K562 (cell line): ENCODE results near the gene RBM45. TPM values are rescaled to one million over a fixed set of nuclear protein-coding genes. Genes with fewer than 3 reads are reported as not detected.

Experiments used
- ATAC-seq: fragments of 200-7000 bp; cut with Tn5 transposase; 3 replicates; pipeline ENCODE4 v1.9.1; 2020; ENCODE audit warnings: moderate library complexity
- BruUV-seq: library from RNA; stranded (reverse); fragments of 400-500 nt; replicated peaks from 2 replicates; lab custom pipeline; 2021; lab: Mats Ljungman, UMichigan
- CTCF ChIA-PET: fragments of 300-600 bp; formaldehyde crosslinking; extraction: SDS; loops from one replicate; lab custom pipeline; 2021; ENCODE audit warnings: low intra/inter-chr PET ratio; lab: Yijun Ruan, JAX
- POLR2A ChIA-PET: fragments of 300-600, 350-650 bp; sonication (Branson Sonifier 250); formaldehyde crosslinking; extraction: SDS; loops from one replicate; lab custom pipeline; 2021; ENCODE audit warnings: antibody characterized with exemption, inconsistent platforms; lab: Yijun Ruan, JAX
- DNase-seq, 4 experiments: peaks; one replicate each; pipeline versions ENCODE4 v3.0.0 to v3.0.0-alpha.2; 2011 to 2018; ENCODE audit warnings: low spot score in 3 of 4, mixed read lengths in 3 of 4; ENCODE audit errors: extremely low read depth in 1 of 4
- FAIRE-seq: peaks from 2 replicates; lab custom pipeline; 2011; peaks lifted over from hg19 to GRCh38; lab: Jason Lieb, UNC
- H2AFZ ChIP-seq: 2 replicates; pipeline ENCODE4 v1.6.0; 2011; ENCODE audit warnings: low read depth, low read length, control low read depth, inconsistent platforms
- H3K27ac ChIP-seq: fragments of 200-600 bp; 3 replicates; pipeline ENCODE4 v1.8.0; 2011; ENCODE audit warnings: low read depth, mild to moderate bottlenecking, control low read depth, inconsistent platforms, low read length, moderate library complexity, mixed read lengths; ENCODE audit errors: extremely low read depth
- H3K27me3 ChIP-seq, 2 experiments: fragments of 300-600 bp in 1 of 2; 2 replicates in 1 of 2; 3 replicates in 1 of 2; pipeline versions ENCODE4 v1.6.0 to v1.8.0; 2011; ENCODE audit warnings: inconsistent platforms in 2 of 2, low read length in 2 of 2, mild to moderate bottlenecking in 1 of 2, mixed read lengths in 1 of 2, moderate library complexity in 1 of 2; ENCODE audit not compliant: control insufficient read depth in 2 of 2, insufficient read depth in 2 of 2
- H3K36me3 ChIP-seq: fragments of 300-600 bp; 3 replicates; pipeline ENCODE4 v1.8.0; 2011; ENCODE audit warnings: mild to moderate bottlenecking, low read length, inconsistent platforms; ENCODE audit not compliant: control insufficient read depth, insufficient read depth
- H3K4me1 ChIP-seq, 2 experiments: fragments of 200-600 bp in 1 of 2; replicated peaks in 1 of 2; 2 replicates in 1 of 2; 3 replicates in 1 of 2; pipeline versions ENCODE4 v1.5.1 to v1.8.0; 2011; ENCODE audit warnings: inconsistent platforms in 2 of 2, low read length in 2 of 2, mild to moderate bottlenecking in 1 of 2, mixed read lengths in 1 of 2, moderate library complexity in 1 of 2; ENCODE audit not compliant: control insufficient read depth in 2 of 2, insufficient read depth in 2 of 2
- H3K4me2 ChIP-seq: 2 replicates; pipeline ENCODE4 v1.6.1; 2011; ENCODE audit warnings: low read length, control low read depth, inconsistent platforms, mixed read lengths; ENCODE audit not compliant: insufficient read depth
- H3K4me3 ChIP-seq: fragments of 200-600 bp; sonication (generic), shearing (Covaris generic); 2 replicates; pipeline ENCODE4 v1.5.1; 2016; ENCODE audit warnings: control low read depth, inconsistent platforms
- H3K79me2 ChIP-seq: fragments of 200-600 bp; 3 replicates; pipeline ENCODE4 v1.8.0; 2011; ENCODE audit warnings: low read length, inconsistent platforms; ENCODE audit not compliant: control insufficient read depth, insufficient read depth
- H3K9ac ChIP-seq, 2 experiments: 2 replicates each; pipeline versions ENCODE4 v1.6.0 to v1.6.1; 2011; ENCODE audit warnings: low read depth in 2 of 2, low read length in 2 of 2, control low read depth in 1 of 2, inconsistent platforms in 1 of 2, mild to moderate bottlenecking in 1 of 2, mixed read lengths in 1 of 2; ENCODE audit not compliant: insufficient read depth in 1 of 2
- H3K9me1 ChIP-seq: one replicate; pipeline ENCODE4 v1.6.0; 2011; ENCODE audit warnings: inconsistent platforms, mild to moderate bottlenecking, low read length, moderate library complexity; ENCODE audit not compliant: control insufficient read depth, insufficient read depth
- H3K9me3 ChIP-seq: replicated peaks from 2 replicates; pipeline ENCODE4 v1.5.1; 2011; ENCODE audit warnings: low read depth, low read length, inconsistent platforms; ENCODE audit not compliant: control insufficient read depth, insufficient read depth
- H4K20me1 ChIP-seq: replicated peaks from 2 replicates; pipeline ENCODE4 v1.6.1; 2011; ENCODE audit warnings: low read length, inconsistent platforms, mixed read lengths; ENCODE audit not compliant: control insufficient read depth, insufficient read depth
- BRF1 ChIP-seq: IDR thresholded peaks from 3 replicates; pipeline ENCODE4 v1.6.1; 2011; ENCODE audit warnings: borderline replicate concordance, mild to moderate bottlenecking; ENCODE audit not compliant: insufficient read length; ENCODE audit errors: extremely low read depth
- ETS1 ChIP-seq: conservative IDR thresholded peaks from 2 replicates; pipeline ENCODE4 v1.6.1; 2011; ENCODE audit warnings: low read depth, mild to moderate bottlenecking, low read length; ENCODE audit not compliant: control insufficient read depth
- NFYB ChIP-seq: IDR thresholded peaks from 2 replicates; pipeline ENCODE4 v1.6.1; 2011; ENCODE audit warnings: mild to moderate bottlenecking, moderate library complexity; ENCODE audit not compliant: insufficient read length; ENCODE audit errors: extremely low read depth
- PHB ChIP-seq: fragments of 250-450 bp; sonication (Bioruptor Pico); IDR thresholded peaks from 2 replicates; pipeline ENCODE4 v1.5.0; 2021
- TCFL5 ChIP-seq: fragments of 250-450 bp; sonication (Bioruptor Pico); conservative IDR thresholded peaks from 2 replicates; pipeline ENCODE4 v1.6.1; 2021; ENCODE audit warnings: mild to moderate bottlenecking, moderate library complexity, matching md5 sums
- ZNF263 ChIP-seq: sonication (generic); formaldehyde crosslinking; IDR thresholded peaks from 2 replicates; pipeline ENCODE4 v1.8.0; 2022; ENCODE audit warnings: mild to moderate bottlenecking, missing genetic modification reagents, borderline replicate concordance
- ZNF347 ChIP-seq: fragments of 450-650 bp; formaldehyde crosslinking; IDR thresholded peaks from 2 replicates; pipeline ENCODE4 v1.4.0; 2020; ENCODE audit warnings: low read depth, mild to moderate bottlenecking, moderate library complexity
- WGBS: fragments of 100-300 bp; shearing (Covaris generic); methylation state at CpG from one replicate; pipeline ENCODE4 v1.1.6; 2016; ENCODE audit warnings: low coverage, mixed read lengths; ENCODE audit not compliant: insufficient coverage; ENCODE audit errors: missing lambda C conversion rate; 5-methylcytosine and 5-hydroxymethylcytosine counted together
- in situ Hi-C: fragments of 300-500 bp; cut with MboI; formaldehyde crosslinking; loops from 4 replicates; pipeline ENCODE4 v1.15.0; 2018; ENCODE audit warnings: inconsistent platforms, mixed read lengths
- intact Hi-C: fragments of 100-400 bp; cut with micrococcal nuclease; formaldehyde crosslinking; loops from 2 replicates; pipeline ENCODE4 v1.14.2; 2022
- polyA plus RNA-seq, 8 experiments: library from polyadenylated mRNA; depleted of rRNA in 4 of 8; stranded (reverse) in 5 of 8; unstranded in 3 of 8; fragments of >200 nt; fragmentation: Nextera tagmentation in 2 of 8; fragmentation: Illumina TruSeq in 1 of 8; extraction: Ambion mirVana in 2 of 8; extraction: Trizol in 1 of 8; gene quantifications; 2 replicates each; pipeline versions ENCODE4 v1.2.1 to v1.2.3, GENCODE V29; 2011 to 2014; ENCODE audit warnings: inconsistent platforms in 1 of 8, missing spikeins in 1 of 8
- total RNA-seq, 7 experiments: library from RNA; depleted of rRNA in 6 of 7; stranded (reverse); fragments of >200 nt in 6 of 7; fragmentation: Illumina TruSeq in 2 of 7; extraction: Trizol in 2 of 7; gene quantifications; 2 replicates each; pipeline versions ENCODE4 v1.2.1 to v1.2.3, GENCODE V29; 2011 to 2021; ENCODE audit warnings: low replicate concordance in 1 of 7
- TF ChIP-seq, protein P1 (sequence below): fragments of 250-450 bp; sonication (Bioruptor Pico); IDR thresholded peaks from 2 replicates; pipeline ENCODE4 v1.4.0; 2020

RBM45 gene
- total and polyA plus RNA-seq, 9 of the 15 experiments (the other 6 are each of a cell fraction or from before 2014, with no cell fraction given): 6.7 to 22.0 (median 15.0) TPM

GRCh38 chr2:178114462-178114861, 2.2 kb downstream of the RBM45 start:
- no TSS peak for BruUV-seq
- Histone ChIP-seq H3K4me3 (no peak overlapping the region), H2AFZ (no peak overlapping the region), H3K36me3 (peaks cover 14% of the 10 kb centered on the region; the same call in 2 of the 3 replicates), H3K9me1 (no peaks in the 10 kb centered on the region), H3K4me1 (peaks cover 10 to 12% of the 10 kb centered on the region in 2 experiments; a peak in 3 of 5 replicates), H4K20me1 (no peaks in the 10 kb centered on the region), H3K79me2 (peaks cover 16% of the 10 kb centered on the region; the same call in 2 of the 3 replicates), H3K27ac (no peak overlapping the region), H3K9ac (no peak overlapping the region), H3K4me2 (no peak overlapping the region), H3K9me3 (no peaks in the 10 kb centered on the region), H3K27me3 (no peaks in the 10 kb centered on the region; a peak in 1 of 5 replicates)
- FAIRE-seq (no peak), DNase-seq (no peak), ATAC-seq (no peak)
- CTCF ChIA-PET: no interaction called here
- POLR2A ChIA-PET: interaction anchor here (0.7 to 1.1 kb wide), 2 partner anchors 11 to 17 kb away, joined by 3 read pairs; no protein-coding TSS in a partner anchor
- intact Hi-C loops: loop anchor here (5.0 kb wide), 6 partner anchors 93 to 1638 kb away; partner anchors contain the start of gene FKBP7
- in situ Hi-C loops: loop anchor here (5.0 to 10.0 kb wide), 2 partner anchors 303 to 800 kb away; no protein-coding TSS in a partner anchor
- WGBS: 49% methylated on average over 2 of the region's 2 CpGs
- TF ChIP-seq ETS1: no peak

DNA sequence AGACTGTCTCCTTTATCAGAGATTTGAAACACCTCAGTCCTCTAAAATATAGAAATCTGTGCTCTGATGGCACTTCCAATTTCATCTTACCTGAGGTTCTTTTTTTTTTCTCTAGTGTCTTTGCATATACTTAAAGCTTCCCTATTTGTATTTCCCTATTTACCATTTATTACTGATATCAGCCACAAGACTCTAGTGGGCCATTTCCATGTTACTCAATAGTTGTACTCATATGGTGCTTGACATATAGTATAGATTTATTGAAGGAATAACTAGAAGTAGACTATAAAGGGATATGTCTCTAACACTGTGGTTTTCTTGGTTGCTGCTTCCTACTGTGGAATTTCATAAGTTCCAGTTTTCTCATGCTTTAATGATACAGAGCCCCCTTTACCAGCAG, 3.0 kb downstream of the RBM45 start:
- Histone ChIP-seq H3K36me3 (peaks cover 19% of the 10 kb centered on the region; the same call in 2 of the 3 replicates), H3K4me1 (peaks cover 10 to 12% of the 10 kb centered on the region in 2 experiments; a peak in 3 of 5 replicates), H3K4me3 (no peak overlapping the region), H3K27ac (no peak overlapping the region), H4K20me1 (no peaks in the 10 kb centered on the region), H3K4me2 (no peak overlapping the region), H3K27me3 (no peaks in the 10 kb centered on the region; a peak in 1 of 5 replicates), H3K9me3 (no peaks in the 10 kb centered on the region), H3K9me1 (no peaks in the 10 kb centered on the region), H3K9ac (no peak overlapping the region), H3K79me2 (peaks cover 16% of the 10 kb centered on the region; the same call in 2 of the 3 replicates), H2AFZ (no peak overlapping the region)
- no TSS peak for BruUV-seq
- no peak for DNase-seq
- FAIRE-seq: no peak
- in situ Hi-C loops: loop anchor here (10.0 kb wide), 1 partner anchor 800 kb away; no protein-coding TSS in a partner anchor
- ATAC-seq: no peak
- ChIA-PET POLR2A (interaction anchor here (0.7 to 1.1 kb wide), 2 partner anchors 16 to 225 kb away, joined by 3 read pairs; no protein-coding TSS in a partner anchor), CTCF (no interaction called here)
- intact Hi-C loops: no loop called here
- TF ChIP-seq ZNF263 (no peak), PHB (CRISPR knock-in tag) (no peak), ZNF347 (no peak), NFYB (no peak), TCFL5 (CRISPR knock-in tag) (no peak), BRF1 (no peak)
- TF ChIP-seq, protein P1, sequence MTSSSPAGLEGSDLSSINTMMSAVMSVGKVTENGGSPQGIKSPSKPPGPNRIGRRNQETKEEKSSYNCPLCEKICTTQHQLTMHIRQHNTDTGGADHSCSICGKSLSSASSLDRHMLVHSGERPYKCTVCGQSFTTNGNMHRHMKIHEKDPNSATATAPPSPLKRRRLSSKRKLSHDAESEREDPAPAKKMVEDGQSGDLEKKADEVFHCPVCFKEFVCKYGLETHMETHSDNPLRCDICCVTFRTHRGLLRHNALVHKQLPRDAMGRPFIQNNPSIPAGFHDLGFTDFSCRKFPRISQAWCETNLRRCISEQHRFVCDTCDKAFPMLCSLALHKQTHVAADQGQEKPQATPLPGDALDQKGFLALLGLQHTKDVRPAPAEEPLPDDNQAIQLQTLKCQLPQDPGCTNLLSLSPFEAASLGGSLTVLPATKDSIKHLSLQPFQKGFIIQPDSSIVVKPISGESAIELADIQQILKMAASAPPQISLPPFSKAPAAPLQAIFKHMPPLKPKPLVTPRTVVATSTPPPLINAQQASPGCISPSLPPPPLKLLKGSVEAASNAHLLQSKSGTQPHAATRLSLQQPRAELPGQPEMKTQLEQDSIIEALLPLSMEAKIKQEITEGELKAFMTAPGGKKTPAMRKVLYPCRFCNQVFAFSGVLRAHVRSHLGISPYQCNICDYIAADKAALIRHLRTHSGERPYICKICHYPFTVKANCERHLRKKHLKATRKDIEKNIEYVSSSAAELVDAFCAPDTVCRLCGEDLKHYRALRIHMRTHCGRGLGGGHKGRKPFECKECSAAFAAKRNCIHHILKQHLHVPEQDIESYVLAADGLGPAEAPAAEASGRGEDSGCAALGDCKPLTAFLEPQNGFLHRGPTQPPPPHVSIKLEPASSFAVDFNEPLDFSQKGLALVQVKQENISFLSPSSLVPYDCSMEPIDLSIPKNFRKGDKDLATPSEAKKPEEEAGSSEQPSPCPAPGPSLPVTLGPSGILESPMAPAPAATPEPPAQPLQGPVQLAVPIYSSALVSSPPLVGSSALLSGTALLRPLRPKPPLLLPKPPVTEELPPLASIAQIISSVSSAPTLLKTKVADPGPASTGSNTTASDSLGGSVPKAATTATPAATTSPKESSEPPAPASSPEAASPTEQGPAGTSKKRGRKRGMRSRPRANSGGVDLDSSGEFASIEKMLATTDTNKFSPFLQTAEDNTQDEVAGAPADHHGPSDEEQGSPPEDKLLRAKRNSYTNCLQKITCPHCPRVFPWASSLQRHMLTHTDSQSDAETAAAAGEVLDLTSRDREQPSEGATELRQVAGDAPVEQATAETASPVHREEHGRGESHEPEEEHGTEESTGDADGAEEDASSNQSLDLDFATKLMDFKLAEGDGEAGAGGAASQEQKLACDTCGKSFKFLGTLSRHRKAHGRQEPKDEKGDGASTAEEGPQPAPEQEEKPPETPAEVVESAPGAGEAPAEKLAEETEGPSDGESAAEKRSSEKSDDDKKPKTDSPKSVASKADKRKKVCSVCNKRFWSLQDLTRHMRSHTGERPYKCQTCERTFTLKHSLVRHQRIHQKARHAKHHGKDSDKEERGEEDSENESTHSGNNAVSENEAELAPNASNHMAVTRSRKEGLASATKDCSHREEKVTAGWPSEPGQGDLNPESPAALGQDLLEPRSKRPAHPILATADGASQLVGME (CRISPR knock-in tag): no peak
